ENCODE data around the gene STXBP5L.
"Not testable (repeated sequence)": the region's sequence is repeated elsewhere in the genome, so short reads cannot be mapped to it uniquely, and the experiment has no call there.

The STXBP5L gene

DNA sequence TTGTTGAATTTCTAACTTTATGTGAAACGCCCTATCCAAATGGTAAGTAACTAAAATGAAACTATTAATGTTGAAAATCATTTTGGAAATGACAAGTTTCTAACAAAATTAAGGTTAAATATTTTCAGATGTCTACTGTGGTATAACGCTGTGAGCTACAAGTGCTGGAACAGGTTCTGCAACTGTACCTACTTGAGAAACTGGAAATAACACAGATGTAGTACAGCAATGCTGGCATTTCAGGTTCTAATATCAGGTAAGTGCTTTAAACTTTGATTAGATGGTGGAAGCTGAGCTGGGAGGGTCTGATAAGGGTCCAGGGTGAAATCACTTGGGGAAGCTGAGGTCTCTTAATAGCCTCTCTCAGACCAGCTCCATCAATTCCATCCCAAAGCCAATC is 315.1 kb downstream of the STXBP5L start:
- no peak overlapping the region for H3K4me3 ChIP-seq (ENCODE audit: low read depth, low read length)

DNA sequence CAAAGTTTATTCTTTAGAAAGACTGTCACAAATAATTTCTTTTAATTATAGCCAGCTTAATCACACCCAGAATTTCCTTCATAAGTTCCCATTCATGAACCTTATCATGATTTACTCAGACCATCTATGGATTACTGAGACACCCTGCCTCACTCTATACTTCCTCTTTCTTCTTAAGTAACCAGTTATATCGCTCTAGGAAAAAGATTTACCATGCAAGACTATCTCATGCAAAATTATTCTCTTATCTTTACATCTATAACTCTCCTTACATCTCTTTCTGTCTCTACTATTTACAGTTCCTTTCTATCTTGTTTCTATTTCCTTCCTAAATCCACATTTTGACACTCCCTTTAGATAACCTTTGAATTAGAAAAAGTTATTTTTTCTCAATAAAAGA is 321.0 kb downstream of the STXBP5L start:
- H3K4me3 ChIP-seq (ENCODE audit: low read depth, low read length) = no peak overlapping the region

DNA sequence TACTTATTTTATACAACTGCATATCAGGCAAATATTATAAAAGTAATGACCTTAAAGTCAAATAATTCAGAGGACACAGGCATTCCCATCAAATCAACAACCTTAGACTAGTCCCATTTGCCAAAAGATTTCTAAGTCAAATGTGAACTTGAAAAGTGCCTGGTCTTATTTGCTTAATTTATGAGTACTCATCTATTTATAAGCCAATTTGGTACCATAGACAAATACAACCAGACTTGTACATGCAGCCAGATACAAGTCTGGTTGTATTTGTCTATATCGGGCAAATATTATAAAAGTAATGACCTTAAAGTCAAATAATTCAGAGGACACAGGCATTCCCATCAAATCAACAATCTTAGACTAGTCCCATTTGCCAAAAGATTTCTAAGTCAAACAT is 322.2 kb downstream of the STXBP5L start:
- H3K4me3 ChIP-seq (ENCODE audit: low read depth, low read length) = not testable (repeated sequence)

DNA sequence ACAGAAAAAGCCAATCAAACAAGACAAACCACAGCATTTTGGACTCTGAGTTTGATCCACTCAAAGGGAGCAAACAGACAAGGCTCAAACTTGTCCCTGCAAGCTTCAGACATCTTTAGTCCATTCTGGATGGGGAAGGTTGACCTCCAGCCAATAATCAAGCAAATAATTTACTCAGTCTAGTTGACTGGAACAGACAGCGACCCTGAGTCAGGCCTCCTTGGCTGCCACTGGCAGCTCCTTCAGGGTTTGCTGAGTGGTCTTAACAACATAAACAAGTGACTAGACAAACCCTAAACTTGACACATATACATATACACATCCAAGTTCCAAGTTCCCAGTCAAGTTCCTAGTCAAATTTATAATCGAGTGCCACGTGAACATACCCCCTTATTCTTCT is 323.9 kb downstream of the STXBP5L start:
- H3K4me3 ChIP-seq (ENCODE audit: low read depth, low read length) = no peak overlapping the region

DNA sequence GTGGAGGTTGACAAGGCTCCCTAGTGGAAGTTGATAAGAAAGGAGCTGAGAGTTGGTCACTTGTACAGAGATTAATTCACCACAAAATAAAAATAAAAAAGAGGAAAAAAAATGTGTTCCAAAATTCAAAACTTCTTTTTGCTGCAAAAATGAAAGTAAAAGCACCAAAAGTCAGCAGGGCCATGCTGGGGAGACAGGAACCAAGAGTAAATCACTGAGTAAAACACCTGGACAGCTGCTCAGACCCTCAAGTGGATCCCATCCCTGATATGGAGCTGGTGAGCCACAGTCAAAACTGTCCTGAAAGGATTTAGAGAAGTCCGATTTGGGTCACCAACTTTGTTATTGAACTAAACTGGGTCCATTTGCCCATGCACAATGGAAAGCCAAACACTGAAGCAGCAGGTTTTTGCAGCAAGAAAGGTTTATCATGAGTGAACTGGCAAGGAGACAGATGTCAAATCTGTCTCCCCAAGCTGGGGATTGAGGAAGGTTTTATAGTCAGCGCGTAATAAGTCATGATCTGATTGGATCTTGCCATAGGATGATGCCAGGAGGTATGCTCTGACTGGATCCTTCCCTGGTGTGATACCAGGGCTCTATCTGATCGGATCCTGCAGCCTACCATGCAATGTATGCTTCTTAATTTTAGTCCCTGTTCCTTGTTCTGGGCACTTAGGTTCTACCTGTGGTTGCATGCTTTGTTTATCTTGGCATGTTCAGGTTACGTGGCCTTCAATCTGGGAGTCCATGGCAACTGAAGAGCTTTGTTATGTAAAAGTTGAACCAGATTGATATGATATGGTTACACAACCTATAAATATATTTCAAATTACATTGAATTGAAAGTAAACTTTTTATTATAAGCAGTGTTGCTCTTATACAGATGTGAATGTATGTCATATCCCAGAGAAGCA is 324.6 kb downstream of the STXBP5L start:
- H3K4me3 ChIP-seq (ENCODE audit: low read depth, low read length) = no peak overlapping the region

DNA sequence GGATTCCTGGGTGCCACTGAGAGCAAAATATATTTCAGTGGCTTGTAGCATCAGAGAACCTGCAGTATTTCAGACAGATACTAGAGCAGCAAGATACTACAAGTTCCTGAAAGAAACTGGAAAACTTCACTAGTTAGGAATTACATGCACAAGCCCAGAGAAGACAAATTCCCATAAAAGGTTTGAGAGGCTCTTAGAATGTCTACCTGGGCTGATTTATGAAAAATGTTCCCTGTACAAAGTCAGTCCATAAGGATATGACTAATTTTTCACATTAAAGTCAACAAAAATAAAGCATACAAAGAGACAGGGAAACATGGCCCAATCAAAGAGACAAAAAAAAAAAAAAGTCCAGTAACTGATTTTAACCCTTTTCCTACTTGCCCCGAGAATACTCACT is 335.2 kb downstream of the STXBP5L start:
- H3K4me3 ChIP-seq (ENCODE audit: low read depth, low read length) = no peak overlapping the region

DNA sequence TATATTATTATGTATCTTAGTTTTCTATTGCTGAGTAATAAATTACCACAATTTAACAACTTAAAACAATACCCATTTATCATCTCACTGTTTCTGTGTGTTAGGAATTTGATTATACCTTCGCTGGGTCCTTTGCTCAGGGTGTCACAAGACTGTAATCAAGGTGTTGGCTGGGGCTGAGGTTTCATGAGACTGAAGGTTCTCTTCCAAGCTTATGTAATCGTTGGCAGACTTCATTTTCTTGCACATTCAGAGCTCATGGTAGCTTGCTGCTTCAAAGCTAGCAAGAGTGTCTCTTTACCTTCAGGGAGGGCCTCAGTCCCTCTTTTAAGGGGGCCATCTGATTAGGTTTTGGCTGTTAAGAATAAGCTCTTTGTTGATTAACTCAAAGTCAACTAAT is 344.7 kb downstream of the STXBP5L start:
- H3K4me3 ChIP-seq (ENCODE audit: low read depth, low read length) = no peak overlapping the region

DNA sequence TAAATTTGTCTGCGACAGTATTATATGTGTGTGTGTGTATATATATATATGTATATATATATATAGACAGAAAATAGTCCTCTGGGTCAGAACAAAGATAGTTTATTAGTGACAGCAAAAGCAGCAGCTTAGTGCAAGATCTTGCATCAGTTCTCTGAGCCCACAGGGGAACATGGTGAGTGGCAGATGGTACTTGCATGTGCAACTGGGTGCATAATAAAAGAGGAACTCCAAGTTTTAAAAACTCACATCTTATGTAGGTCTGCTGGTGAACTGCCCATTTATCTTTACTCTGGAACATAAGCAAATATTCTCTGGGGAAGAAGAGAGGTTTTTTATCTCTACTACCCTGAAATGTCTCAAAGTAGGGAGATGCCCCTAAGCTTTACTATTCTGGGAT is 361.4 kb downstream of the STXBP5L start:
- no peak overlapping the region for H3K4me3 ChIP-seq (ENCODE audit: low read depth, low read length)

DNA sequence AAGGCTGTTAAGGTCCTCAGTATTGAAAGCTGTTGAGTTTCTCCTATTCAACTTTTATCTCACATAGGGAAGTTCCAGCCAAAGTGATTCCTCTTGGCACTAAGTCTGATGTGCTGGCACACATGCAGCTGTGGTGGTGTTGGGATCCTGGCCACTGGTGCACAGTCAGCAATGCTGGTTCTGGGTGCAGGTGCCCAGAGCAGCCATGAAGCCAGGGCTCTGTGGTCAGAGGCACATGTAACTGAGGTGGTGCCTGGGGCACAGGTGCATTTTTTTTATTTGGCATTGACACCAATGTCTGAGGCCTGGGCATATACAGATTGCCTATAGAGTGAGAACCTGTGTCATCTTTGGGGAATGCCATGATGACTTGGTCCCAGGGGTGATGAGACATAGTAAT is 366.4 kb downstream of the STXBP5L start:
- no peak overlapping the region for H3K4me3 ChIP-seq (ENCODE audit: low read depth, low read length)

DNA sequence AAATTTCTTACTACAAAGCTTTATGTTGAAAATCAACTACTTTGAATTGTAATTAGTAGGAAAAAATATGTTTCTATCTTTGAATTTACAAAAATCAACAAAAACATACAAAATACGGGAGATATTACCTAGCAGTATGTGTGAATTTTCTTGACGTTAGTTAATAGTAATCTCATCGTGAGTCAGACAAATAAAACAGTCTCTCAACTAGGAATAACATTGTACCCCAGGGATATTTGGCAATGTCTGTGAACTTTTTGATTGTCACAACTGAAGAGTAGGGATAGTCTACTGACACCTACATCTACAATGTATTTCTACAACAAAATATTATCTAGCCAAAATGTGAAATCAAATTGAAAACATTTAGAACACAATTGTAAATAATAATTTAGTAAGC is 387.4 kb downstream of the STXBP5L start:
- no peak overlapping the region for H3K4me3 ChIP-seq (ENCODE audit: low read depth, low read length)

DNA sequence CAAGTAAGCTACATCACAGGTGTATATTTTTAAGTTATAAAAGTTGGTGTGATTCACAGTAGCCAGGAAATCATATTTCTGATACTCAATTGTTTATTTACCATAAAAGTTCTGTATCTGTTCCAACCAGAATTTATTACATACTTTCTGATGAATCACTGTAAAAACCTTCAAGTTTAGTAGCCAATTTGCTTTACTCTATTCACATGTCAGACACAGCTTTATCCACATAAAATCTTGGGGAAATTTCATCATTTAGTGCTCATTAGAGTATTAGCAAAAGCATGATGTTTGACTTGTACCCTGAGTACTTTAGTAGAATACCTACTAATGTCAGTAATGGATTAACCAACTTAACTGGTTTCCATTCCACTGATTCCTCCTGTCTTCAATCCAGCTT is 388.0 kb downstream of the STXBP5L start:
- no peak overlapping the region for H3K4me3 ChIP-seq (ENCODE audit: low read depth, low read length)

DNA sequence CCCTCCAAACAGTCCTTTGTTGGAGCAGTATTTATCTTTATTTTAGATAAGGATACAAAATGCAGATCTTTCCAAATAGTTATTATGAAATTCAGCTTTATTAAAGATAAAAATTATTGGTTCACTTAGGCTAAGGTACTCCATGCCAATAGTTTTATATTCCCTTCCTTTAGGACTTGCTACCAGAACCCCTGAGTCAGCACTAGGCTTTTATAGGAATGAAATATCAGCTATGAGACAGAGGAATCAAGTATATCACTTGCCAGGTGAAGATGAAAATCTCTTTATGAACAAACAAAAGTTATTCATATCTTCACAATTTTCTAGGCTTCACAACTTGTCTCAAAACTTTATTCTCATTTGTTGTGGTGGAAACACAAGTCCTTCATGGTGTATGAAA is 416.3 kb downstream of the STXBP5L start:
- H3K4me3 ChIP-seq (ENCODE audit: low read depth, low read length) = no peak overlapping the region

DNA sequence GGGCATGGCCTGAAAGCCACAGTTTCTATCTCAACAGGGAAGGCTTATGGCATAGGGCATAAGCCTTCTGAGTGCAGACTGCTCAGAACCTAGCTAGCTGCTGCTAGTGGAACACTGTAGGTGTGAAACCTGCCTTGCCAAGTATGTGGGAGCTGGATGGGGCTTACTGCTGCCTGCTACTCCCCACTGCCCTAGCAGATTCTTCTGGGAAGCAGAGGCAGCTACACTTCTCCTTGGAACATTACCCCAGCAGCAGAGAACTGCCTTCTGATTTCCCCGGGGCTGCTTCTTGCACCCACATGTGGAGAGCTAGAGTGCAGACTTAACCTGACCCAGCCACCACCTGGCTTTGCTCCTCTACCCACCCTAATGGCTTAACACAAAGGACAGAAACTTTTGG is 422.1 kb downstream of the STXBP5L start:
- H3K4me3 ChIP-seq (ENCODE audit: low read depth, low read length) = no peak overlapping the region

DNA sequence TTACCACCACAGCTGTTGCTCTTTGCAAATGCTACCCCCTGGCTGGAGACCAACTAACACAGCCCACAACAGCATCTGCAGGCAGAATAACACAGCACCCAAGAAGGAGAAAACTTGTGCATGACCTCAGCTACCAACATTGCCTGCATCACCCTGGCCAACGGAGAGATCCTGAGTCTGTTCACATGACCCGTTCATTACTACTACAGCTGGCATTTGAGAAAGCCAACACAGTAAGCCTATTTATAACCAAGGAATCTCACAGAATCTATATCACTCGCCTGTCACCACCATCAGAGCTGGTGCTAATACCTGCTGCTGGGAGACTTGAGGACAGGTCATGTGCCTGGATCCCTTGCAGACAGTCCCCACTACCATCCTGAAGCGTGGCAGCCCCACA is 422.6 kb downstream of the STXBP5L start:
- H3K4me3 ChIP-seq (ENCODE audit: low read depth, low read length) = no peak overlapping the region

DNA sequence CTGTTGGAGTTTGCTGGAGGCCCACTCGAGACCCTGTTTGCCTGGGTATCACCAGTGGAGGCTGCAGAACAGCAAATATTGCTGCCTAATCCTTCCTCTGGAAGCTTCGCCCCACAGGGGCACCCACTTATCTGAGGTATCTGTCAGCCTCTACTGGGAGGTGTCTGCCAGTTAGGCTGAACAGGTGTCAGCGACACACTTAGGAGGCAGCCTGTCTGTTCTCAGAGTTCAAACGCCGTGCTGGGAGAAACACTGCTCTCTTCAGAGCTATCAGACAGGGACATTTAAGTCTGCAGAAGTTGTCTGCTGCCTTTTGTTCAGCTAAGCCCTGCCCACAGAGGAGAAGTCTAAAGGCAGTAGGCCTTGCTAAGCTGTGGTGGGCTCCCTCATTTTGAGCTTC is 448.0 kb downstream of the STXBP5L start:
- not testable (repeated sequence) for H3K4me3 ChIP-seq (ENCODE audit: low read depth, low read length)

DNA sequence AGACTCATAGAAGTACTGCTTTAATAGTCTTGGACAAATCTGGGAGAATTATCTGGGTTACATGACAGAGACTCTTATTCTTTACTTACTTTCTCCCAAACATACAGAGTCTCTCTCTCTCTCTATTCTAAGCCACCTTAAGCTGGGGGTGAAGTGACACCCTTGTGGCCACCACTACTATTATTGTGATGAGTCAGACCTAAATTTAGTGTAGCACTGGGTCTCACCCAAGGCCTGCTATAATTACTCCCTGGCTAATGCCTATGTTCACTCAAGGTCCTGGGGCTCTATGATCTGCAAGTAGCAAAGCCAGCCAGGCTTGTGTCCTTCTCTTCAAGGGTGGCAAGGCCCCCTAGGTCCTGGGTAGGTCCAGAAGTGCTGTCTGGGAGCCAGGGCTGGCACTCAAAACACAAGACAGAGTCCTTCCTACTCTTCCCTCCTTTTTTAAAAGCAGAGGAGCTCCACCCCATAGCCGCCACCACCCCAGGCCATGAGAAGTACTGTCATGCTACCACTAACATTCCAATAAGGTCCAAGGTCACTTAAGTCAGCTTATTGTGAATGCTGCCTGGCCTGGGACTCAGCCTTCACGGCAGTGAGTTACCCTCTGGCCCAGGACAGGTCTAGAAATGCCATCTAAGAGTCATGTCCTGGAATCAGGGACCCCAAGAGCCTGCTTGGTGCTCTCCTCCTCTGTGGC is 454.2 kb downstream of the STXBP5L start:
- no peak overlapping the region for H3K4me3 ChIP-seq (ENCODE audit: low read depth, low read length)

DNA sequence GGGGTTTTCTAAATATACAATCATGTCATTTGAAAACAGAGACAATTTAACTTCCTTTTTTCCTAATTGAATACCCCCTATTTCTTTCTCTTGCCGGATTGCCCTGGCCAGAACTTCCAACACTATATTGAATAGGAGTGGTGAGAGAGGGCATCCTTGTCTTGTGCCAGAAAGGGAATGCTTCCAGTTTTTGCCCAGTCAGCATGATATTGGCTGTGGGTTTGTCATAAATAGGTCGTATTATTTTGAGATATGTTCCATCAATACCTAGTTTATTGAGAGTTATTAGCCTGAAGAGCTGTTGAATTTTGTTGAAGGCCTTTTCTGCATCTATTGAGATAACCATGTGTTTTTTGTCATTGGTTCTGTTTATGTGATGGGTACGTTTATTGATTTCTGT is 480.3 kb downstream of the STXBP5L start:
- H3K4me3 ChIP-seq (ENCODE audit: low read depth, low read length) = not testable (repeated sequence)

DNA sequence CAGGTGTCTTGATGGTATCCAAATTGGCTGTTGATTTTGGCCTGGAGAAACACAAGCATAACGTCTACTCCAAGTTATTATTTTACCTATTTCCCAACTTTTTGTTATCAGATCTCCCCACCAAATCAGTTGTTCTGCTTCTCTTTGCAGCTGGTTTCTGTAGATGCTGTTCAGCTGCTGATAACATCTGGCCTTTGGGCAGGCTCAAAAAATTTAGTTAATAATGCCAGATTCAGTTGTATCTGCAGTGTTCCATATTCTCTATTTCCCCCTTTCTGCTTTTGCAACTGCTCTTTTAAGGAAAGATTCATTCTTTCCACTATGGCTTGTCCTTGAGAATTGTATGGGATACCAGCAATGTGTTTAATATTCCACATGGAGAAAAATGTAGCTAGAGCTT is 488.0 kb downstream of the STXBP5L start:
- H3K4me3 ChIP-seq (ENCODE audit: low read depth, low read length) = not testable (repeated sequence)

DNA sequence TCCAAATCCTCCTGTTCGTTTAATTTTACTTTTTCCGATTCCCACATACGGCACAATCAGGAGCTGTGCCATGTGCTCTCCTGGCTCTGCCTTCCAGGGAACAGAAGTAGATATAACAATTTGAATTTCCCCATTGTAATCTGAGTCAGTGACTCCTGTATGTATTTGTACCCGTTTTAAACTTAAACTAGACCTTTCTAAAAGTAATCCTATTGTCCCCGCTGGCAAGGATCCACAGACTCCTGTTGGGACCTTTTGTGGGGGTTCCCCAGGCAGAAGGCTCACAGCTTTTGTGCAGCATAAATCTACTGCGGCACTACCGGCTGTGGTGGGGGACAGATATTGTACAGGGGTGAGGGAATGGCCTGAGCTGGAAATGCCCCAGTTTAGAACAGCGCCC is 490.0 kb downstream of the STXBP5L start:
- not testable (repeated sequence) for H3K4me3 ChIP-seq (ENCODE audit: low read depth, low read length)

DNA sequence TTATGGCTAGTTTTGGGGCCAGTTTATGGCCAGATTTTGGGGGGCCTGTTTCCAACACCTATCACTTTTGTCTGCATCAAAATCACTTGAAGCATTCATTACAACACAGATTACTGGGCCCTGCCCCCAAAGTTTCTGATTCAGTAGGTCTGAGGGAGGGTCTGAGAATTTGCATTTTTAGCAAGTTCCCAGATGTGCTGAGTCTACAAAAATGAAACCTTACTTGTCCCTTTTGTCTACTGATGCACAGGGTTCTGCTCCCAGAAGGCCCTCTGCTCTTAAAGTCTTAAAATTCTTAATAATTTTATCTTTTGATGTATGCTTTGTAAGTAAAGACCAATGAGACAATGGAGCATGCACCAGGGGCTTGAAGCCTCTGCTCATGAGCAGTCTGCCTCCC is 491.8 kb downstream of the STXBP5L start:
- H3K4me3 ChIP-seq (ENCODE audit: low read depth, low read length) = no peak overlapping the region

DNA sequence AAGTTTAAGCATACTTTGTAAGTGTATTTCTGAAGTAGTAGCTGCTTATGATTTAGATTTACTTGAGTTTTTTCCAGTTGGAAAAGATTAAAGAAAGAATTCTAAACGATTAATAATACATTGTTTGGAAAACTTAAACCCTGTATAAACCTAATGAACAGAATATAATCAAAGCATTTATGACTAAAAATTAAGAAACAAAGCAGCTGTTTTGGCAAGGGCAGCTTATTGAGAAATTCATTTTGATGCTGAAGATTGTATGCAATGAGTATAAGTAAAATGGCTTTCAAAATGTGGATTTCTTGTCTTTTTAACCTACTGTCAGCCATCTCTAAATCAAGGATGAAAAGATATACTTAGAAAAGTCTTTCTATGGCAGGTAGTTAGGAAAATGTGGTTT is 497.6 kb downstream of the STXBP5L start:
- H3K4me3 ChIP-seq (ENCODE audit: low read depth, low read length) = no peak overlapping the region

DNA sequence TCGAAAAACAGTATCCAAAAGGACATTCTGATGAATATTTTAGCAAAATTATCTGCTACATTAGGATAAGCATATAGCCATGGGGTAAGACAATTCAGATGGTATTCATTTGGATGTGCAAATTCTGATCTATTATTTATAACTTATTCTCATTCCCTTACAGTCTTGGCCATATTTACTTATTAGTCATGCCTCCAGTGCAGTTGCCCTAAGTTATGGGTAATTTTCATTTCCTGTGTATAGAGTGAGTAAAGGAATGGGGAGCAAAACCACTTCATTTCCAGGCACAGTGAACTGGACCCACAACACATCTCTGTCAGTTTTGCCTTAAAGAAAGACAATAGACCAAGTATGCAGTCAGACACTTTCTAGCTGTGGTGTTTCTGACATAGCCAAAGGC is 503.5 kb downstream of the STXBP5L start:
- no peak overlapping the region for H3K4me3 ChIP-seq (ENCODE audit: low read depth, low read length)

Measured in iPS-11a (cell line).